ENCODE results near the gene ADORA1.

The ADORA1 gene

GRCh38 chr1:203186446-203187303 is 59.1 kb downstream of the ADORA1 start, which contains the start of gene CHI3L1:
Gene CHI3L1, minus strand, starts transcription at chr1:203186704. Its CDS starts 81 bp downstream, at chr1:203186623.
- H3K4me3 ChIP-seq (ENCODE audit: insufficient read depth, low read length, poor library complexity, severe bottlenecking): no peak within 1 kb of the TSS
- H3F3A ChIP-seq (ENCODE audit: insufficient read depth): no peaks in the 10 kb centered on the region
- no peaks in the 10 kb centered on the region for H3K79me2 ChIP-seq (ENCODE audit: insufficient read depth, low read length)
- H3K4me2 ChIP-seq (ENCODE audit: low read depth, low read length, poor library complexity, severe bottlenecking): no peak within 1 kb of the TSS
- no peak within 1 kb of the TSS for H2AFZ ChIP-seq (ENCODE audit: low read depth, low read length, severe bottlenecking)
- TF ChIP-seq EZH2phosphoT487 (conservative IDR thresholded peaks at IDR 0.05; ENCODE audit: low read length) (no peak), CTCF (IDR thresholded peaks at IDR 0.05; ENCODE audit: insufficient read depth, low read length, poor library complexity, severe bottlenecking) (no peak)
- H3K9ac ChIP-seq (ENCODE audit: low read length): no peak within 1 kb of the TSS
- no peaks in the 10 kb centered on the region for H3K27me3 ChIP-seq (ENCODE audit: low read length)
- no peak within 1 kb of the TSS for H3K27ac ChIP-seq (ENCODE audit: low read depth, low read length)
- H4K20me1 ChIP-seq (ENCODE audit: low read depth, low read length): no peaks in the 10 kb centered on the region
- H3K36me3 ChIP-seq (ENCODE audit: low read length): no peaks in the 10 kb centered on the region
- H3K9me3 ChIP-seq (ENCODE audit: insufficient read depth, low read length): no peaks in the 10 kb centered on the region
- H3K9me2 ChIP-seq (replicated peaks; ENCODE audit: insufficient read depth, low read length): no peaks in the 10 kb centered on the region

- H3K9me2 ChIP-seq (replicated peaks; ENCODE audit: insufficient read depth, low read length): no peaks in the 10 kb centered on the region
- TF ChIP-seq CTCF (IDR thresholded peaks at IDR 0.05; ENCODE audit: insufficient read depth, low read length, poor library complexity, severe bottlenecking) (no peak), EZH2phosphoT487 (conservative IDR thresholded peaks at IDR 0.05; ENCODE audit: low read length) (no peak)
- no peaks in the 10 kb centered on the region for H3F3A ChIP-seq (ENCODE audit: insufficient read depth)
- no peaks in the 10 kb centered on the region for H4K20me1 ChIP-seq (ENCODE audit: low read depth, low read length)
- no peaks in the 10 kb centered on the region for H3K9me3 ChIP-seq (ENCODE audit: insufficient read depth, low read length)
- no peaks in the 10 kb centered on the region for H3K27me3 ChIP-seq (ENCODE audit: low read length)
- H3K4me2 ChIP-seq (ENCODE audit: low read depth, low read length, poor library complexity, severe bottlenecking): no peak overlapping the region
- H2AFZ ChIP-seq (ENCODE audit: low read depth, low read length, severe bottlenecking): no peak overlapping the region
- no peak overlapping the region for H3K27ac ChIP-seq (ENCODE audit: low read depth, low read length)
- no peaks in the 10 kb centered on the region for H3K36me3 ChIP-seq (ENCODE audit: low read length)
- no peak overlapping the region for H3K9ac ChIP-seq (ENCODE audit: low read length)
- no peaks in the 10 kb centered on the region for H3K79me2 ChIP-seq (ENCODE audit: insufficient read depth, low read length)
- no peak overlapping the region for H3K4me3 ChIP-seq (ENCODE audit: insufficient read depth, low read length, poor library complexity, severe bottlenecking)
Observed at GRCh38 chr1:203187304-203187685, 59.8 kb downstream of the ADORA1 start.

GRCh38 chr1:203187689-203188264 is 60.3 kb downstream of the ADORA1 start:
- Histone ChIP-seq H3K27ac (ENCODE audit: low read depth, low read length) (no peak overlapping the region), H4K20me1 (ENCODE audit: low read depth, low read length) (no peaks in the 10 kb centered on the region), H3K4me2 (ENCODE audit: low read depth, low read length, poor library complexity, severe bottlenecking) (no peak overlapping the region), H3F3A (ENCODE audit: insufficient read depth) (no peaks in the 10 kb centered on the region), H3K9ac (ENCODE audit: low read length) (no peak overlapping the region), H3K36me3 (ENCODE audit: low read length) (no peaks in the 10 kb centered on the region), H3K79me2 (ENCODE audit: insufficient read depth, low read length) (no peaks in the 10 kb centered on the region), H3K27me3 (ENCODE audit: low read length) (no peaks in the 10 kb centered on the region), H3K9me2 (replicated peaks; ENCODE audit: insufficient read depth, low read length) (no peaks in the 10 kb centered on the region), H3K9me3 (ENCODE audit: insufficient read depth, low read length) (no peaks in the 10 kb centered on the region), H2AFZ (ENCODE audit: low read depth, low read length, severe bottlenecking) (no peak overlapping the region), H3K4me3 (ENCODE audit: insufficient read depth, low read length, poor library complexity, severe bottlenecking) (no peak overlapping the region)
- TF ChIP-seq EZH2phosphoT487 (conservative IDR thresholded peaks at IDR 0.05; ENCODE audit: low read length) (no peak), CTCF (IDR thresholded peaks at IDR 0.05; ENCODE audit: insufficient read depth, low read length, poor library complexity, severe bottlenecking) (no peak)

Data from SU-DHL-6 (cell line).